Activated naive CD4-positive, alpha-beta T cell treated with anti-CD3 and anti-CD28 coated beads, Interleukin-2, amount 50 U/mL, for 16 hours (primary cell): ENCODE results near the gene UPB1.
A peak's percentile ranks its signal among the peaks of the same experiment; 100 is the strongest.
"Not testable (repeated sequence)": the region's sequence is repeated elsewhere in the genome, so short reads cannot be mapped to it uniquely, and the experiment has no call there.

Experiments
- DNase-seq: peaks from one replicate; pipeline ENCODE4 v3.0.0-alpha.2; 2020

The UPB1 gene

DNA sequence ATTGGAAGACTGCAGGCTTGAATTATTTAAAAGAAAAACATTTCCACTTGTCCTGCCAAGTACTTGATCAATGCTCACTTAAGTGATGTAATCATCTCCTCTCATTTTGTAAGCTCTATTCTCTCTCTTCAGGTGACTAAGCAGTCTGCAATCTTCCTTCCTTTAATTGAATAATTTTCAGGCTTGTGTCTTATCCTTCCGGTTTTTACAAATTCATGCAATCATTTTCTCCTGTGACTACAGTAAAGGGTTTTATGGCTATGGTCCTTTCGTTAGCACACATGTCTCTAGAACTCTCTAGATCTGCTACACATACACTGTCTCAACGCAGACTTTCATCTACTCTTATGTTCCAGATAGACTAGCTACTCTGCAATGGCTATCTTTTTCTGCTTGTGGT, 12.6 kb upstream of the UPB1 start:
- no peak for DNase-seq

DNA sequence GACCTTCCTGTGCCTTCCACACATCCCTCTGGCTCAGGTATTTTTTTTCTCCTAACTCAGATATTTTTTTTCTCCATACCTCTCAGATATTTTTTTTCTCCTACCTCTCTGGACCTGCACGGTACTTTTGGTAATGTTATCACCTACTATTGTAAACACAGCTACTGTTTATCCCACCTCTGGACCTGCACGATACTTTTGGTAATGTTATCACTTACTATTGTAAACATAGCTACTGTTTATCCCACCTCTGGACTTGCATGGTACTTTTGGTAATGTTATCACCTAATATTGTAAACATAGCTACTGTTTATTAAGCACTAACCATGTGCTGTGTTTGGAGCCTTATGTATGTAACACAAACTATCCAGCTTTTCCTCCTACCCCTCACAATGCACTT, 12.1 kb upstream of the UPB1 start:
- DNase-seq: no peak

- no peak for DNase-seq
These were observed 11.1 kb upstream of the UPB1 start for GRCh38 chr22:24483976-24484545.

GRCh38 chr22:24485170-24485569, 10.0 kb upstream of the UPB1 start:
- DNase-seq: no peak

- no peak for DNase-seq
These were observed 9.5 kb upstream of the UPB1 start for GRCh38 chr22:24485608-24486007.

GRCh38 chr22:24486501-24486921, 8.6 kb upstream of the UPB1 start:
- no peak for DNase-seq

GRCh38 chr22:24489011-24489410, 6.1 kb upstream of the UPB1 start:
- DNase-seq: no peak

DNA sequence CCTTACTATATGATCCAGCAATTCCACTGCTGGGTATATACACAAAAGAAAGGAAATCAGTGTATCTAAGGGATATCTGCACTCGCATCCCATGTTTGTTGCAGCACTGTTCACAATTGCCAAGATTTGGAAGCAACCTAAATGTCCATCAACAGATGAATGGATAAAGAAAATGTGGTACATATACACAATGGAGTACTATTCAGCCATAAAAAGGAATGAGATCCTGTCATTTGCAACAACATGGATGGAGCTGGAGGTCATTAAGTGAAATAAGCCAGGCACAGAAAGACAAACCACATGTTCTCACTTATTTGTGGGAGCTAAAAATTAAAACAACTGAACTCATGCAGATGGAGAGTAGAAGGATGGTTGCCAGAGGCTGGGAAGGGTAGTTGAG, 5.7 kb upstream of the UPB1 start:
- not testable (repeated sequence) for DNase-seq

- DNase-seq: no peak
These were observed 2.7 kb upstream of the UPB1 start for GRCh38 chr22:24492391-24492790.

DNA sequence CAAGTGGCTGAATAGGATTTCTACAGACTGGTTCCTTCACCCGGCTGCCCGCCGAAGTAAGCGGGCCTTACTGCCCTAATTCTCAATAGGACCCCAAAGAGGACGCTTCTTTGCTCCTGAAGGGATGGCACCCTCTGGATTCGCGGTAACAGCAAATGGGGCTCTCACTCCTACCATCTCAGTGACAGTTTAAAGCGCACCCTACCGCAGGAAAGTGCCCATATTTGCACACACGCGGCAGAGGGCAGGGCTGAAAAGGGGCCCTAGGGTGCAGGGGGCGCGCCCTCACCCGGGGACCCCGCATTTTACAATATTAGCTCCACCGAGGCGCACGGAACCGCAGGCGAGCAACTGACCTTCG, 985 bp upstream of the UPB1 start:
- no peak for DNase-seq

- no peak for DNase-seq
These were observed 188 bp downstream of the UPB1 start for GRCh38 chr22:24495365-24495675.

GRCh38 chr22:24496234-24496633, 1.1 kb downstream of the UPB1 start:
- no peak for DNase-seq

DNA sequence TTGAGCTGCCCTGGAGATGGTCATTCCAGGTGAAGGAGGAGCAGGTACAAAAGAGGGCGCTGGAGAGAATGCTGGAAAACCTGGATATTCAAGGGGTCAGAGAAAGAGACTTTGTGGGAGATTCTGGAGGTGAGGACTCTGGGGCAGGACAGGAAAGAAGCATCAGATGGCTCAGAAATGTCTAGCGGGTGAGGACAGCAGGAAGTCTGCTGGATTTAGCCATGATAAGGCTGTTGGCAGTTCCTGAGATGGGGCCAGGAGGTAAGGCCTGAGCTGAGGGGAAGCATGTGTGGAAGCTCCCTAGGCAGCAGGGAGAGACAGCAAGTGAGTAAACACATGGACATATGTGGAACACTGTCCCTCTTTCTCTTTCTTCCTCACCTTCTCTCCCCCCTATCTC, 1.5 kb downstream of the UPB1 start:
- DNase-seq: no peak

GRCh38 chr22:24497841-24498258, 2.7 kb downstream of the UPB1 start:
- no peak for DNase-seq

- DNase-seq: no peak
These were observed 3.7 kb downstream of the UPB1 start for GRCh38 chr22:24498824-24499223.

- no peak for DNase-seq
These were observed 4.7 kb downstream of the UPB1 start for GRCh38 chr22:24499706-24500276.

DNA sequence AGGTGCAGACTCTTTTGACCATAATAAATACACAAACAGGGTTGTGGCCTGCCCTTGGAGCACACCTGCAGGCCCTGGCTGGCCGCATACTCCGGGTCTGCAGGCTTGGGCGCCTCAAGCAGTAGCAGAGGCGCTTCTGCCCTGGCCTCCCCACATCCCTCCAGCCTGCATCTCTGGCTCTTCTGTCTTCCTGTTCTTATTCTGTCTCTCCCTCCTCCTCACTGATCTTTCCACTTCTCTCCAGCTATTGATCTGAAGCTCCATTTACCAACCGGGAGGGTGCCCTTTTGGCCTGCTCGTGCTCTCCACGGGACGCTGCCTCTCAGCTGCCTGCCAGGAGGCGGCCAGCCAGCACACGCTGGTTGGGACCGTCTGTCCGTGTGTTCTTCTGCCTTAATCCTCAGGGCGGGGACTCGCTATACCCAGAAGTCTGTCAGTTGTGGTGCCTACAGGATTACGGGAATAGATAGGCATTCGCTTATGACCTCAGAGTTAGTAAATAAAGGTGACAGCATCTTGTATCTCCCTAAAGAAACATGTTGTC, 5.2 kb downstream of the UPB1 start:
- no peak for DNase-seq

- no peak for DNase-seq
These were observed 6.3 kb downstream of the UPB1 start for GRCh38 chr22:24501301-24502005.

- DNase-seq: no peak
These were observed 6.9 kb downstream of the UPB1 start for GRCh38 chr22:24502034-24502433.

DNA sequence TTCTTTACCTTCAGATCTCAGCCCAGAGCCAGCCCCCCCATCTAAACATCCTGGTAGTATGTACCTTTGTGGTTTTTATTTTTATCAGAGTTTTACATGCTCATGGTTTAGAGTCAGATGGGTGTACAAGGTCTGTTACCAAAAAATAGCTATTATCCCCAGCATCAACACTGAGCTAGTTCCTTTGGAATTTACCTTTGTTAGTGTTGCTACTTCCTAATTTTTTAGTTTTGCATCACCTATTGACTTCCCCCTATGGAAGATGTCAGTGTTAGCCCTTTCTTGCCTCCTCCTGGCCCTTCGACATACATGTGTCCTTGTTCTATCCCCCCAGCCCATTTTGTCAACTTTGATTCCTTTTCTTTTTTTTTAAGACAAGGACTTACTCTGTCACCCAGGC, 7.4 kb downstream of the UPB1 start:
- DNase-seq: no peak

- DNase-seq: peak; percentile 66
These were observed 8.2 kb downstream of the UPB1 start for GRCh38 chr22:24503137-24503842.

DNA sequence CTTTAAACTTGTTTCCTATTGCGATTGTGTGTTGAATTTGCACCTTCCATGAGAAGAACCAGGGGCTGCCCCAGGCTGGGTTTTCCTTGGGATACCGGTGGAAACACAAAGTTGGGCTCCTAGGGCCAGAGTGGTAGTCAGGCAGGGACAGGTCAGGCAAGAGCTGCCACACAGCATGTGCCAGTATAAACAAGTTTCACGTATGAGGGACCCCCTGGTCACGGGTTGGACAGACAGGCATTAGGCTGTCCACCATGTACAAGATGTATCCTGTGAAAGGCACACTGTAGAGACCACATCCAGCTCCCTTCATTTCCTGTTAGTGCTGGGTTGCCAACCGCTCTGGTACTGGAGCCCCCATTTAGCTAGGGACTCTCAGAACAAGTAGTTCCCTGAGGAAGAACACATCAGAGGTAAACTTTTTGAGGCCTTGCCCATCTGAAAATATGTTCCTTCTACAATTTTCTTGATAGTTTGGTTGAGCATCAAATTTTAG, 8.8 kb downstream of the UPB1 start:
- DNase-seq: no peak

DNA sequence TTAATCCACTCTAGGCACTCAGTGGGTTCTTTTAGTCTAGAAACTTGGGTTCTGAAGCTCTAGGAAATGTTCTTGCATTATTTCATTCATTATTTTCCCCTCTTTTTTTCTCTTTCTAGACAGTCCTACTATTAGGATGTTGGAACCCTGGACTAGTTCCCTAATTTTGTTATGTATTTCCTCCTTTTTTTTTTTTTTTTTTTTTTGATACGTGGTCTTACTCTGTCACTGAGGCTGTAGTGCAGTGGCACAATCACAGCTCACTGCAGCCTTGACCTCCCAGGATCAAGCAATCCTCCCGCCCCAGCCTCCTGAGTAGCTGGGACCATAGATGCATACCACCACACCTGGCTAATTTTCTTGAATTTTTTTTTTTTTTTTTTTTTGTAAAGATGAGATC, 9.4 kb downstream of the UPB1 start:
- DNase-seq: no peak
